OCI-LY1 (cell line): ENCODE data around the gene HOXB13.

Experiments used
- H2AFZ ChIP-seq: fragments of 200-600 bp; sonication (generic), shearing (Covaris generic); 2 replicates; pipeline ENCODE4 v1.6.0; 2014; ENCODE audit warnings: antibody characterized with exemption, mild to moderate bottlenecking, low read length
- H3F3A ChIP-seq: fragments of 200-600 bp; sonication (generic), shearing (Covaris generic); 2 replicates; pipeline ENCODE4 v1.6.0; 2014; ENCODE audit warnings: mild to moderate bottlenecking, antibody characterized with exemption, low read length, moderate library complexity; ENCODE audit not compliant: insufficient read depth
- H3K27ac ChIP-seq: fragments of 200-600 bp; sonication (generic); 2 replicates; pipeline ENCODE4 v1.5.1; 2014; ENCODE audit warnings: low read length, mixed run types, mild to moderate bottlenecking, low read depth; ENCODE audit not compliant: poor library complexity, severe bottlenecking
- H3K27me3 ChIP-seq: fragments of 200-600 bp; sonication (generic); 2 replicates; pipeline ENCODE4 v1.6.0; 2014; ENCODE audit warnings: antibody characterized with exemption, mild to moderate bottlenecking, low read length, moderate library complexity; ENCODE audit not compliant: insufficient read depth
- H3K36me3 ChIP-seq: fragments of 200-600 bp; sonication (generic); 2 replicates; pipeline ENCODE4 v1.6.1; 2014; ENCODE audit warnings: mild to moderate bottlenecking, antibody characterized with exemption, low read length, moderate library complexity, mixed read lengths; ENCODE audit not compliant: insufficient read depth
- H3K4me1 ChIP-seq: fragments of 200-600 bp; sonication (generic); 2 replicates; pipeline ENCODE4 v1.5.1; 2014; ENCODE audit warnings: mild to moderate bottlenecking, low read length, moderate library complexity; ENCODE audit not compliant: insufficient read depth, severe bottlenecking
- H3K4me2 ChIP-seq: fragments of 200-600 bp; sonication (generic), shearing (Covaris generic); 2 replicates; pipeline ENCODE4 v1.6.1; 2014; ENCODE audit warnings: low read length
- H3K4me3 ChIP-seq: fragments of 200-600 bp; sonication (generic); 2 replicates; pipeline ENCODE4 v1.5.1; 2014; ENCODE audit warnings: low read length, low read depth, mild to moderate bottlenecking, mixed read lengths; ENCODE audit not compliant: poor library complexity, severe bottlenecking
- H3K79me2 ChIP-seq: fragments of 200-600 bp; shearing (Covaris generic); 2 replicates; pipeline ENCODE4 v1.6.1; 2016; ENCODE audit warnings: mixed run types, low read length, mixed read lengths; ENCODE audit not compliant: insufficient read depth
- H3K9ac ChIP-seq: fragments of 200-600 bp; sonication (generic), shearing (Covaris generic); 2 replicates; pipeline ENCODE4 v1.6.1; 2014; ENCODE audit warnings: mild to moderate bottlenecking, low read length, mixed read lengths
- H3K9me2 ChIP-seq: fragments of 200-600 bp; sonication (generic), shearing (Covaris generic); 2 replicates; pipeline ENCODE4 v1.6.1; 2014; ENCODE audit warnings: low read depth, mild to moderate bottlenecking, low read length, mixed read lengths
- H3K9me3 ChIP-seq: fragments of 200-600 bp; shearing (Covaris generic); 2 replicates; pipeline ENCODE4 v1.6.1; 2014; ENCODE audit warnings: low read length, mixed read lengths
- H4K20me1 ChIP-seq: fragments of 200-600 bp; sonication (generic), shearing (Covaris generic); 2 replicates; pipeline ENCODE4 v1.6.0; 2016; ENCODE audit warnings: mild to moderate bottlenecking, low read length; ENCODE audit not compliant: insufficient read depth
- EZH2 ChIP-seq: fragments of 200-600 bp; sonication (generic), shearing (Covaris generic); IDR thresholded peaks from 2 replicates; pipeline ENCODE4 v1.8.0; 2017; ENCODE audit warnings: borderline replicate concordance, mixed run types, mild to moderate bottlenecking, antibody characterized with exemption, low read length, moderate library complexity, mixed read lengths
- TF ChIP-seq, protein P1 (sequence below): fragments of 200-600 bp; sonication (generic), shearing (Covaris generic); IDR thresholded peaks from 2 replicates; pipeline ENCODE4 v1.5.1; 2017; ENCODE audit warnings: mild to moderate bottlenecking, antibody characterized with exemption, low read length, moderate library complexity, mixed read lengths

The HOXB13 gene

DNA sequence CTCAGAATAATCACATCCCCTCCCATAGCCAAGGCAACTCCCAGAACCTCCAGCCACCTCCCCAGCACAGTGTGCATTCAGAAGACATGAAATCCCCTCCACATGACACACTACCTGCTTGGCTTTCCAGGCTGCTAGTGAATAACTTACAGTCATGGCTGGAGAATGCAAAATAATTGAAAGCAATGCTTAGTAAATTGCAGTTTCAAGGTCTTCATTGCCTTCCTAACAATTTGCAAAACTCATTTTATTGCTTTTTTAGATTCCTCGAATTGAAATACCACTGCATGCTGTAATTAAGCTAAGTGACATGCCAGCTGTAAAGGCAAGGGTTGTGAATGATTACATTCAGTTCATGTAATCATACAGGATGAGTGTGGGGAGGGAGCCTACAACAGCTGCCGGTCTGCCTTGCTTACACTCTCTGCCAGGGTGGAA, 29.0 kb upstream of the HOXB13 start:
- no peaks in the 10 kb centered on the region for H3K79me2 ChIP-seq
- H3K27ac ChIP-seq: no peak overlapping the region
- no peaks in the 10 kb centered on the region; the same call in 1 of the 2 replicates for H4K20me1 ChIP-seq
- TF ChIP-seq, protein P1, sequence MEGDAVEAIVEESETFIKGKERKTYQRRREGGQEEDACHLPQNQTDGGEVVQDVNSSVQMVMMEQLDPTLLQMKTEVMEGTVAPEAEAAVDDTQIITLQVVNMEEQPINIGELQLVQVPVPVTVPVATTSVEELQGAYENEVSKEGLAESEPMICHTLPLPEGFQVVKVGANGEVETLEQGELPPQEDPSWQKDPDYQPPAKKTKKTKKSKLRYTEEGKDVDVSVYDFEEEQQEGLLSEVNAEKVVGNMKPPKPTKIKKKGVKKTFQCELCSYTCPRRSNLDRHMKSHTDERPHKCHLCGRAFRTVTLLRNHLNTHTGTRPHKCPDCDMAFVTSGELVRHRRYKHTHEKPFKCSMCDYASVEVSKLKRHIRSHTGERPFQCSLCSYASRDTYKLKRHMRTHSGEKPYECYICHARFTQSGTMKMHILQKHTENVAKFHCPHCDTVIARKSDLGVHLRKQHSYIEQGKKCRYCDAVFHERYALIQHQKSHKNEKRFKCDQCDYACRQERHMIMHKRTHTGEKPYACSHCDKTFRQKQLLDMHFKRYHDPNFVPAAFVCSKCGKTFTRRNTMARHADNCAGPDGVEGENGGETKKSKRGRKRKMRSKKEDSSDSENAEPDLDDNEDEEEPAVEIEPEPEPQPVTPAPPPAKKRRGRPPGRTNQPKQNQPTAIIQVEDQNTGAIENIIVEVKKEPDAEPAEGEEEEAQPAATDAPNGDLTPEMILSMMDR: no peak
- H3K9me3 ChIP-seq: no peaks in the 10 kb centered on the region
- no peaks in the 10 kb centered on the region for H3K27me3 ChIP-seq
- no peak overlapping the region for H3K4me3 ChIP-seq
- no peak overlapping the region for H2AFZ ChIP-seq
- H3K9ac ChIP-seq: no peak overlapping the region
- no peaks in the 10 kb centered on the region for H3K9me2 ChIP-seq
- H3K4me1 ChIP-seq: no peaks in the 10 kb centered on the region
- H3F3A ChIP-seq: no peaks in the 10 kb centered on the region
- no peaks in the 10 kb centered on the region for H3K36me3 ChIP-seq
- H3K4me2 ChIP-seq: no peak overlapping the region

DNA sequence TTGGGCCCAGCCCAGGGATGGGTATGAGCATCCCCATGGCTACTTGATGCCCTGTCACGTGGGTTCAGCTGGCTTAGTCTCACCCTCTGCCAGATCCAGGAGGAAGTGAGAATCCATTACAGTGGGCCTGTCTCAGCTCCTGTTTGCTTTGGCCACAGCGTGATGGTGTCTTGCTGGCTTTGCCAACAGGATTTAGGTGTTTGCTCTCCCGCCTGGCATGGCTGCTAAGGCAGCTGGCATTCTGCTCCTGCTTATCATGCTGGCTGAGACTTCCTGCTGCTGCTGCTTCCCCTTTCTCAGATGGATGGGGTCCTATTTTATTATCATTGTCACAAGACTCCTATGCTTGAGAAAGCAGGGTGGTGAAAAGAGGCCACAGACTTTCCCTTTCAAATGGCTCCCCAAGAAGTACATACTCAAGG, 28.3 kb upstream of the HOXB13 start:
- H3K27ac ChIP-seq: no peak overlapping the region
- H3K36me3 ChIP-seq: no peaks in the 10 kb centered on the region
- no peak overlapping the region for H3K4me3 ChIP-seq
- no peak overlapping the region for H3K9ac ChIP-seq
- H3K79me2 ChIP-seq: no peaks in the 10 kb centered on the region
- H3K9me2 ChIP-seq: no peaks in the 10 kb centered on the region
- no peaks in the 10 kb centered on the region; the same call in 1 of the 2 replicates for H4K20me1 ChIP-seq
- H3K4me2 ChIP-seq: no peak overlapping the region
- no peaks in the 10 kb centered on the region for H3F3A ChIP-seq
- H2AFZ ChIP-seq: no peak overlapping the region
- no peaks in the 10 kb centered on the region for H3K9me3 ChIP-seq
- no peaks in the 10 kb centered on the region for H3K4me1 ChIP-seq
- H3K27me3 ChIP-seq: no peaks in the 10 kb centered on the region; the same call in 1 of the 2 replicates
- no peak for TF ChIP-seq EZH2
- TF ChIP-seq, protein P1: no peak

GRCh38 chr17:48755356-48755755, 26.8 kb upstream of the HOXB13 start:
- H3K4me2 ChIP-seq: no peak overlapping the region
- no peaks in the 10 kb centered on the region for H3K36me3 ChIP-seq
- H3K27ac ChIP-seq: no peak overlapping the region
- H3K9me2 ChIP-seq: no peaks in the 10 kb centered on the region
- no peaks in the 10 kb centered on the region for H3F3A ChIP-seq
- peaks cover 4% of the 10 kb centered on the region; the same call in 1 of the 2 replicates for H3K27me3 ChIP-seq
- H4K20me1 ChIP-seq: no peaks in the 10 kb centered on the region; the same call in 1 of the 2 replicates
- no peaks in the 10 kb centered on the region for H3K9me3 ChIP-seq
- H3K79me2 ChIP-seq: no peaks in the 10 kb centered on the region
- no peaks in the 10 kb centered on the region for H3K4me1 ChIP-seq
- no peak overlapping the region for H2AFZ ChIP-seq
- H3K9ac ChIP-seq: no peak overlapping the region
- H3K4me3 ChIP-seq: no peak overlapping the region
- no peak for TF ChIP-seq EZH2
- TF ChIP-seq, protein P1: no peak
